Daoy (cell line): ENCODE measurements around the gene GTF2F2. TPM values are rescaled to one million over a fixed set of nuclear protein-coding genes. Genes with fewer than 3 reads are reported as not detected.
"Not testable (repeated sequence)": the region's sequence is repeated elsewhere in the genome, so short reads cannot be mapped to it uniquely, and the experiment has no call there.

ENCODE experiments used
- DNase-seq: peaks from one replicate; pipeline ENCODE4 v3.0.0-alpha.2; 2015; ENCODE audit warnings: low read depth
- total RNA-seq: library from RNA; depleted of rRNA; stranded (reverse); fragments of >200 nt; shearing (Covaris generic); gene quantifications from 2 replicates; pipeline ENCODE4 v1.2.3, GENCODE V29; 2014

GTF2F2 gene
- total RNA-seq, 1 experiment from 2014 or later: 45.2 TPM

GRCh38 chr13:45244736-45245135 lies 124.4 kb downstream of the GTF2F2 start:
- not testable (repeated sequence) for DNase-seq

GRCh38 chr13:45249662-45250061 lies 129.4 kb downstream of the GTF2F2 start:
- no peak for DNase-seq

- no peak for DNase-seq
Observed at GRCh38 chr13:45254396-45254795, 134.1 kb downstream of the GTF2F2 start.

- no peak for DNase-seq
Observed at GRCh38 chr13:45255247-45255987, 135.1 kb downstream of the GTF2F2 start.

- DNase-seq: no peak
Observed at GRCh38 chr13:45256254-45256653, 135.9 kb downstream of the GTF2F2 start.

- DNase-seq: no peak
Observed at GRCh38 chr13:45257638-45258333, 137.5 kb downstream of the GTF2F2 start.

GRCh38 chr13:45258334-45258675 lies 138.0 kb downstream of the GTF2F2 start:
- no peak for DNase-seq

GRCh38 chr13:45267215-45267614 lies 146.9 kb downstream of the GTF2F2 start:
- no peak for DNase-seq

- DNase-seq: peak; percentile 84
Observed at GRCh38 chr13:45269204-45269603, 148.9 kb downstream of the GTF2F2 start.

GRCh38 chr13:45276913-45277312 lies 156.6 kb downstream of the GTF2F2 start:
- DNase-seq: no peak

- no peak for DNase-seq
Observed at GRCh38 chr13:45278096-45278645, 157.9 kb downstream of the GTF2F2 start.

- DNase-seq: no peak
Observed at GRCh38 chr13:45280011-45280410, 159.7 kb downstream of the GTF2F2 start.

GRCh38 chr13:45280751-45281634 lies 160.7 kb downstream of the GTF2F2 start:
- DNase-seq: peak; percentile 81

GRCh38 chr13:45282994-45283393 lies 162.7 kb downstream of the GTF2F2 start:
- DNase-seq: no peak

- DNase-seq: no peak
Observed at GRCh38 chr13:45289936-45290563, 169.7 kb downstream of the GTF2F2 start.

- peak; percentile 21 for DNase-seq
Observed at GRCh38 chr13:45292176-45292575, 171.9 kb downstream of the GTF2F2 start.

GRCh38 chr13:45295536-45295935 lies 175.2 kb downstream of the GTF2F2 start:
- DNase-seq: no peak

- no peak for DNase-seq
Observed at GRCh38 chr13:45296259-45296658, 175.9 kb downstream of the GTF2F2 start.

- no peak for DNase-seq
Observed at GRCh38 chr13:45297456-45298205, 177.3 kb downstream of the GTF2F2 start.

- no peak for DNase-seq
Observed at GRCh38 chr13:45298206-45298505, 177.8 kb downstream of the GTF2F2 start.

- not testable (repeated sequence) for DNase-seq
Observed at GRCh38 chr13:45298550-45298949, 178.2 kb downstream of the GTF2F2 start.
